Fibroblast of lung (primary cell): ENCODE data around the gene SLC27A3. TPM values are rescaled to one million over a fixed set of nuclear protein-coding genes. Genes with fewer than 3 reads are reported as not detected.

Experiments used
- DNase-seq, 2 donors: peaks; one replicate each; pipeline versions ENCODE4 v3.0.0 to v3.0.0-alpha.2; 2010; ENCODE audit warnings: low read depth in 2 of 2
- H2AFZ ChIP-seq: 2 replicates; pipeline ENCODE4 v1.5.1; 2012; ENCODE audit warnings: low read length, control low read depth, inconsistent platforms
- H3K27ac ChIP-seq: 2 replicates; pipeline ENCODE4 v1.5.1; 2011; ENCODE audit warnings: low read length, control low read depth; ENCODE audit not compliant: insufficient read depth
- H3K27me3 ChIP-seq: 2 replicates; pipeline ENCODE4 v1.5.1; 2011; ENCODE audit warnings: mild to moderate bottlenecking, low read length; ENCODE audit not compliant: control insufficient read depth, insufficient read depth
- H3K36me3 ChIP-seq: 2 replicates; pipeline ENCODE4 v1.5.1; 2011; ENCODE audit warnings: low read length; ENCODE audit not compliant: control insufficient read depth, insufficient read depth
- H3K4me1 ChIP-seq: 2 replicates; pipeline ENCODE4 v1.5.1; 2011; ENCODE audit warnings: low read length; ENCODE audit not compliant: control insufficient read depth, insufficient read depth; ENCODE audit errors: extremely low read depth
- H3K4me2 ChIP-seq: 2 replicates; pipeline ENCODE4 v1.5.1; 2011; ENCODE audit warnings: low read length, control low read depth; ENCODE audit not compliant: insufficient read depth; ENCODE audit errors: extremely low read depth
- H3K4me3 ChIP-seq, 4 experiments: fragments of 200-600 bp in 1 of 4; sonication (generic) in 1 of 4; replicated peaks in 1 of 4; 2 replicates each; pipeline ENCODE4 v1.5.1; 2011 to 2016; ENCODE audit warnings: low read length in 4 of 4, low read depth in 3 of 4, mild to moderate bottlenecking in 3 of 4, control low read depth in 2 of 4, inconsistent platforms in 1 of 4, mixed read lengths in 1 of 4; ENCODE audit not compliant: insufficient read depth in 1 of 4; ENCODE audit errors: control extremely low read depth in 1 of 4
- H3K79me2 ChIP-seq: 2 replicates; pipeline ENCODE4 v1.5.1; 2012; ENCODE audit warnings: mild to moderate bottlenecking, low read length, inconsistent platforms; ENCODE audit not compliant: control insufficient read depth, insufficient read depth
- H3K9ac ChIP-seq: 2 replicates; pipeline ENCODE4 v1.5.1; 2011; ENCODE audit warnings: mild to moderate bottlenecking, low read length, control low read depth; ENCODE audit not compliant: insufficient read depth
- H3K9me3 ChIP-seq: 2 replicates; pipeline ENCODE4 v1.5.1; 2012; ENCODE audit warnings: low read depth, low read length; ENCODE audit not compliant: control insufficient read depth, insufficient read depth
- H4K20me1 ChIP-seq: 2 replicates; pipeline ENCODE4 v1.5.1; 2011; ENCODE audit warnings: low read length; ENCODE audit not compliant: control insufficient read depth, insufficient read depth; ENCODE audit errors: extremely low read depth
- CTCF ChIP-seq, 2 donors: IDR thresholded peaks in 1 of 2; conservative IDR thresholded peaks in 1 of 2; 1 replicate in 1 of 2; 2 replicates in 1 of 2; pipeline ENCODE4 v1.5.1; 2011 to 2012; ENCODE audit warnings: low read length in 2 of 2, control low read depth in 1 of 2, inconsistent platforms in 1 of 2, low read depth in 1 of 2, mild to moderate bottlenecking in 1 of 2
- EZH2 ChIP-seq: IDR thresholded peaks from 2 replicates; pipeline ENCODE4 v1.5.1; 2012; ENCODE audit warnings: low read length, control low read depth, mild to moderate bottlenecking; ENCODE audit errors: missing control alignments
- polyA plus RNA-seq, 2 donors: library from polyadenylated mRNA; depleted of rRNA in 1 of 2; stranded (reverse) in 1 of 2; unstranded in 1 of 2; fragments of >200 nt; gene quantifications; 2 replicates each; pipeline ENCODE4 v1.2.1, GENCODE V29; 2011 to 2012; ENCODE audit warnings: missing spikeins in 1 of 2
- total RNA-seq: library from RNA; depleted of rRNA; stranded (reverse); fragments of >200 nt; gene quantifications from 2 replicates; pipeline ENCODE4 v1.2.1, GENCODE V29; 2014

Gene SLC27A3
- total and polyA plus RNA-seq, 2 donors (not counting 1 experiment from before 2014, with no cell fraction given), result 9.7 to 30.6 TPM

GRCh38 chr1:153786038-153786790, 11.0 kb downstream of the SLC27A3 start:
- DNase-seq, result no peak
- Histone ChIP-seq H3K79me2 (no peaks in the 10 kb centered on the region), H3K9me3 (no peaks in the 10 kb centered on the region), H3K36me3 (no peaks in the 10 kb centered on the region), H3K9ac (no peak overlapping the region), H4K20me1 (no peaks in the 10 kb centered on the region), H3K27ac (no peak overlapping the region), H3K27me3 (no peaks in the 10 kb centered on the region), H2AFZ (no peak overlapping the region), H3K4me1 (peaks cover 12% of the 10 kb centered on the region), H3K4me3 (no peak overlapping the region), H3K4me2 (no peak overlapping the region)
- no peak for TF ChIP-seq CTCF (conservative IDR thresholded peaks at IDR 0.05 in 1 of 2, IDR thresholded peaks at IDR 0.05 in 1 of 2; ENCODE audit: low read depth in 1 of 2, low read length in 2 of 2)
- TF ChIP-seq EZH2, result no peak

- no peak for DNase-seq
- Histone ChIP-seq H3K4me3 (peak overlapping the region in 1 of 4 experiments; percentile 56), H3K36me3 (no peaks in the 10 kb centered on the region), H3K4me2 (peak overlapping the region; percentile 64), H3K9ac (peak overlapping the region; percentile 65), H3K27ac (peak overlapping the region; percentile 98), H3K4me1 (peaks cover 18% of the 10 kb centered on the region), H3K9me3 (no peaks in the 10 kb centered on the region), H3K79me2 (no peaks in the 10 kb centered on the region), H4K20me1 (no peaks in the 10 kb centered on the region), H3K27me3 (no peaks in the 10 kb centered on the region), H2AFZ (peak overlapping the region; percentile 56)
- no peak for TF ChIP-seq EZH2
- no peak for TF ChIP-seq CTCF (conservative IDR thresholded peaks at IDR 0.05 in 1 of 2, IDR thresholded peaks at IDR 0.05 in 1 of 2; ENCODE audit: low read depth in 1 of 2, low read length in 2 of 2)
Observed at GRCh38 chr1:153789478-153790034, 14.3 kb downstream of the SLC27A3 start.

GRCh38 chr1:153790313-153790965, 15.2 kb downstream of the SLC27A3 start:
- peaks cover 18% of the 10 kb centered on the region for H3K4me1 ChIP-seq
- H4K20me1 ChIP-seq, result no peaks in the 10 kb centered on the region
- no peaks in the 10 kb centered on the region for H3K27me3 ChIP-seq
- peak overlapping the region; percentile 75 for H2AFZ ChIP-seq
- H3K27ac ChIP-seq, result peak overlapping the region; percentile 98
- H3K4me3 ChIP-seq, result peak overlapping the region; percentile 24 to 56 (median 43)
- no peaks in the 10 kb centered on the region for H3K36me3 ChIP-seq
- peak overlapping the region; percentile 65 for H3K9ac ChIP-seq
- TF ChIP-seq CTCF (conservative IDR thresholded peaks at IDR 0.05 in 1 of 2, IDR thresholded peaks at IDR 0.05 in 1 of 2; ENCODE audit: low read depth in 1 of 2, low read length in 2 of 2) (no peak), EZH2 (no peak)
- H3K4me2 ChIP-seq, result peak overlapping the region; percentile 64
- H3K79me2 ChIP-seq, result no peaks in the 10 kb centered on the region
- H3K9me3 ChIP-seq, result no peaks in the 10 kb centered on the region
- peak; percentile 65 to 93 for DNase-seq
